Gastroesophageal sphincter (tissue), 4 donors: ENCODE results near the gene TXNL4A. TPM values are rescaled to one million over a fixed set of nuclear protein-coding genes. Genes with fewer than 3 reads are reported as not detected.
A peak's percentile ranks its signal among the peaks of the same experiment; 100 is the strongest.

Experiments used
- ATAC-seq: fragments of 150-250 bp; one replicate; pipeline ENCODE4 v1.9.1; 2016; ENCODE audit warnings: mild to moderate bottlenecking, moderate library complexity
- H3K27ac ChIP-seq, 4 donors: fragments of 200-600 bp; sonication (generic) in 3 of 4; 1 replicate in 3 of 4; 2 replicates in 1 of 4; pipeline ENCODE4 v1.5.1; 2016 to 2019
- H3K27me3 ChIP-seq: fragments of 200-600 bp; sonication (generic); one replicate; pipeline ENCODE4 v1.5.1; 2019
- H3K36me3 ChIP-seq, 2 donors: fragments of 200-600 bp; sonication (generic); one replicate each; pipeline ENCODE4 v1.5.1; 2019; ENCODE audit warnings: control low read depth in 1 of 2
- H3K4me1 ChIP-seq, 3 donors: fragments of 200-600 bp; sonication (generic); 1 replicate in 2 of 3; 2 replicates in 1 of 3; pipeline ENCODE4 v1.5.1; 2016 to 2019; ENCODE audit warnings: control low read depth in 2 of 3
- H3K4me3 ChIP-seq, 2 donors: fragments of 200-600 bp; sonication (generic); one replicate each; pipeline ENCODE4 v1.5.1; 2019; ENCODE audit warnings: mild to moderate bottlenecking in 1 of 2, moderate library complexity in 1 of 2
- H3K9me3 ChIP-seq, 3 donors: fragments of 200-600 bp; sonication (generic); one replicate each; pipeline ENCODE4 v1.5.1; 2017 to 2019; ENCODE audit warnings: control low read depth in 2 of 3
- CTCF ChIP-seq, 4 experiments: fragments of 200-600 bp in 2 of 4; fragments of 450-650 bp in 2 of 4; sonication (generic) in 1 of 4; IDR thresholded peaks; one replicate each; pipeline ENCODE4 v1.5.1; 2017 to 2019; ENCODE audit warnings: antibody characterized with exemption in 4 of 4, mild to moderate bottlenecking in 2 of 4, moderate library complexity in 2 of 4
- EP300 ChIP-seq: sonication (generic); formaldehyde crosslinking; IDR thresholded peaks from one replicate; pipeline ENCODE4 v1.6.1; 2017; ENCODE audit warnings: antibody characterized with exemption, mild to moderate bottlenecking
- POLR2A ChIP-seq, 2 donors: fragments of 450-650 bp; IDR thresholded peaks; one replicate each; pipeline ENCODE4 v1.6.1; 2017; ENCODE audit warnings: antibody characterized with exemption in 2 of 2, mild to moderate bottlenecking in 2 of 2, moderate library complexity in 1 of 2
- POLR2AphosphoS5 ChIP-seq: sonication (generic); formaldehyde crosslinking; IDR thresholded peaks from one replicate; pipeline ENCODE4 v1.6.1; 2017; ENCODE audit warnings: antibody characterized with exemption
- WGBS, 2 donors: methylation state at CpG; one replicate each; pipeline ENCODE4 v1.1.5; 2018; ENCODE audit warnings: low coverage in 1 of 2; 5-methylcytosine and 5-hydroxymethylcytosine counted together
- total RNA-seq, 4 donors: library from RNA; depleted of rRNA; stranded (reverse); fragments of >200 nt; gene quantifications; one replicate each; pipeline ENCODE4 v1.1.0, GENCODE V29; 2016

Gene TXNL4A
- total RNA-seq, 4 donors from 2014 or later = 20.4 to 55.3 (median 39.6) TPM

GRCh38 chr18:79948719-79949411 lies 39.5 kb downstream of the TXNL4A start:
- H3K27me3 ChIP-seq = no peaks in the 10 kb centered on the region
- WGBS, 2 donors = 90% methylated on average over 17 of the region's 23 CpGs; no CpG with 5 or more reads in 1 of the 2 donors
- peak overlapping the region in 1 of 2 donors; percentile 99 for H3K4me3 ChIP-seq
- no peak for TF ChIP-seq CTCF (IDR thresholded peaks at IDR 0.05)
- no peak for TF ChIP-seq EP300
- no peak for TF ChIP-seq POLR2AphosphoS5
- TF ChIP-seq POLR2A (IDR thresholded peaks at IDR 0.05) = no peak
- H3K4me1 ChIP-seq = peaks cover 0 to 77% (median 35%) of the 10 kb centered on the region in 3 donors
- no peak for ATAC-seq
- H3K9me3 ChIP-seq = no peaks in the 10 kb centered on the region
- peak overlapping the region in 2 of 4 donors; percentile 18 to 94 for H3K27ac ChIP-seq
- peaks cover 0 to 31% of the 10 kb centered on the region in 2 donors for H3K36me3 ChIP-seq

- Histone ChIP-seq H3K27me3 (no peaks in the 10 kb centered on the region), H3K4me1 (peaks cover 0 to 81% (median 35%) of the 10 kb centered on the region in 3 donors), H3K9me3 (no peaks in the 10 kb centered on the region), H3K27ac (no peak overlapping the region), H3K4me3 (no peak overlapping the region), H3K36me3 (peaks cover 0 to 39% of the 10 kb centered on the region in 2 donors)
- 87 to 94% methylated on average over 7 of the region's 15 CpGs for WGBS, 2 donors
- no peak for TF ChIP-seq POLR2A (IDR thresholded peaks at IDR 0.05)
- TF ChIP-seq CTCF (IDR thresholded peaks at IDR 0.05) = no peak
- no peak for TF ChIP-seq POLR2AphosphoS5
- no peak for TF ChIP-seq EP300
- no peak for ATAC-seq
Measured at GRCh38 chr18:79947881-79948610, 40.3 kb downstream of the TXNL4A start.

DNA sequence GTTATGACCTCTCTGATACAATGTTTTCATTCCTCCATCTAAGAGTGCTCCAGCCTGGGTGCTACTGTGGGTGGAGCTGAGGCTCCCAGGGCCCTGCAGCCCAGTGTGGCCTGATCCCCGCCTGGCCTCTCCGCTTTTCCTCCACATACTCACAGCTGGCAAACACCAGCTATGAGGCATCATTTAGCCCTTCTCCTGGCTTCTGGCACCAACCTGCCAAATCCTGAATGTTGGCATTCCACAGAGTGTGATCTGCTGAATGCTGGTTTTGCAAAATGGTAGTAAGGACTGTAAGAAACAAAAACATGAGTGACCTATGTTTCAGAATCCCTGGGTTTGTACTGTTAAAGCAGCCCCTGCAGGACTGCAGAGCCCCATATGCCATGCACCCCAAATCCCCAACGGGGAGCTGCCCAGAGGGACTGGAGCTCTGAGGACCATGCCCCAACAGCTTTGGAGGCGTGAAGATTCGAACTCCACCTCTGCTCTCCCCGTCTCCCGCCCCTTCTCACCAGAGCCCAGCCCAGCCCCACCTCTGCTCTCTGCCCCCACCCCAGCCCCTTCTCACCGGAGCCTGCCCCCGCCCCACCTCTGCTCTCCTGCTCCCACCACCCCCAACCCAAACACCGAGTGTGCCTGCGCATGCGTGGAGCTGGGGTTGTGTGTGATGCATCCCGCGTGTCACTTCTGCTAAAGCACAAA lies 41.2 kb downstream of the TXNL4A start:
- WGBS, 2 donors = 83 to 93% methylated on average over 2 of the region's 14 CpGs
- no peaks in the 10 kb centered on the region for H3K9me3 ChIP-seq
- H3K36me3 ChIP-seq = peaks cover 0 to 47% of the 10 kb centered on the region in 2 donors
- no peaks in the 10 kb centered on the region for H3K27me3 ChIP-seq
- H3K27ac ChIP-seq = no peak overlapping the region
- no peak overlapping the region for H3K4me3 ChIP-seq
- TF ChIP-seq CTCF (IDR thresholded peaks at IDR 0.05) = no peak
- no peak for TF ChIP-seq POLR2AphosphoS5
- no peak for TF ChIP-seq POLR2A (IDR thresholded peaks at IDR 0.05)
- TF ChIP-seq EP300 = no peak
- H3K4me1 ChIP-seq = peaks cover 0 to 77% (median 33%) of the 10 kb centered on the region in 3 donors
- ATAC-seq = no peak

- no peaks in the 10 kb centered on the region for H3K9me3 ChIP-seq
- WGBS, 2 donors = 56 to 61% methylated on average over 4 to 5 of the region's 17 CpGs
- no peak for ATAC-seq
- H3K4me1 ChIP-seq = peaks cover 0 to 67% (median 32%) of the 10 kb centered on the region in 3 donors
- no peak overlapping the region for H3K27ac ChIP-seq
- H3K36me3 ChIP-seq = peaks cover 0 to 66% of the 10 kb centered on the region in 2 donors
- no peak for TF ChIP-seq EP300
- TF ChIP-seq POLR2AphosphoS5 = no peak
- TF ChIP-seq CTCF (IDR thresholded peaks at IDR 0.05) = no peak
- no peak for TF ChIP-seq POLR2A (IDR thresholded peaks at IDR 0.05)
- no peak overlapping the region for H3K4me3 ChIP-seq
- no peaks in the 10 kb centered on the region for H3K27me3 ChIP-seq
Measured at GRCh38 chr18:79945118-79946042, 43.0 kb downstream of the TXNL4A start.
